GM18502 (cell line): ENCODE measurements around the gene CENPU.
A peak's percentile ranks its signal among the peaks of the same experiment; 100 is the strongest.
"Not testable (repeated sequence)": the region's sequence is repeated elsewhere in the genome, so short reads cannot be mapped to it uniquely, and the experiment has no call there.

Experiments
- ATAC-seq: cut with Tn5 transposase; IDR thresholded peaks from one replicate; pipeline ENCODE4 v1.9.1; 2021; ENCODE audit warnings: mild to moderate bottlenecking; ENCODE audit not compliant: unreplicated experiment, poor library complexity

Gene CENPU

DNA sequence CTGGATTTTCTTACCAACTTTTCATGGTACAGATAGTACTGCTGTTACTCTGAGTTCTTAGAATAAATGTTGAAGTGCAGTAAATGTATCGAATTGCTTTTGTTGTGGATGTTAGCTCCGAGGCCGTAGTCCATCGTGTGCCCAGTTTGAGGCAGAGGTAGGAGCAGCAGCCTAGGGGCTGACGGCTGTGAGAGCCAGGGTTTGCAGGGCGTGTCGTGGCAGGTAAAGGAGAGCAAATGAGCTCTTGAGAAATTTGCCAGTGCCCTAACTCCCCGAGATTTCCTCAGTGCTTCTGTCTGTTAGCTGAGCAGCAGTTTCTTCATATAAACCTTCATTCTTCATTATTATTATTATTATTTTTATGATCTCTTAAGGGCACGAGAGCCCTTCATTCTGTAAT, 62.8 kb downstream of the CENPU start:
- no peak for ATAC-seq

DNA sequence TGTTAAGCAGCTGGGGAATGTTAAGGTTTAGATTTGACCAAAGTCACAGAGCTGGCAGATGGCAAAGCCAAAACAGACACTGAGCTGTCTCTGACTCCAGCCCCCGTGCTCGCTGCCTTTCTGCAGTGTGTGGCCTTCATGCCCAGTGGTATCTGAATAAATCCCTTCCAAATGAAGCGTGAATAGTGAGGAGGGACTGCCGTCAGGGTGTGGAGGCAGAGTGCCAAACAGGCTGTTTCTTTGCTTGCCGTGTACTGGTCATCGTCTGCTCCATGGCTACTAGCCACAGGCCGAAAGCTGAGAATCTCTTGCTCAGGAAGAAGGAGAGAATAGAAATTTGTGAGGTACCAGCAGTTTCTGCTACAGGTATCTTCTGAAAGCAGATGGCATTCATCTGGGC, 64.6 kb downstream of the CENPU start:
- ATAC-seq: no peak

DNA sequence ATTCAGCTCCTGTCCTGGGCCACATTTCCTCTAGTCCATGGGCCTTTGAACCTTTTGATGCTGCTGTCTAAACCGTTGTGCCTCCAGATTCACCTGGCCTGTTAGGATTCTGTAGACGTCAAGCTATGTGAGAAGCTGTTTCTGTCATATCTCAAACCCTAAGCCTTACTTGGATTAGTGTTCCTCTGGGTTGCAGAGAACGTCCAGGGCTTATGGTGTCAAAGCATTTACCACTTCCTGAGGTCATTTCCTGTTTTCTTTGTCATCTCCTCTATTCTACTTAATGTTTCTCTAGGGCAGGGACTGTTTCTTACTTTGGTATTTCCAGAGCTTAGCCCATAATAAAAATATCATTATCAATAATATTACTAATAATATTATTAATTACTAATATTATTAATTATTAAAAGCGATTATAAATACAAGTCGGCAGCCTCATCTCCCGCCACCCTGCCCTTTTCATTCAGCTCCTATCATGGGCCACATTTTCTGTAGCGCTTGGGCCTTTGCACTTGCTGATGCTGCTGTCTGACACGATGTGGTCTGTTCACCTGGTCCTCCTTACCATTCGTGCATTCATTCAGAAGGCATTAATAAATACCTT, 65.3 kb downstream of the CENPU start:
- ATAC-seq: no peak

DNA sequence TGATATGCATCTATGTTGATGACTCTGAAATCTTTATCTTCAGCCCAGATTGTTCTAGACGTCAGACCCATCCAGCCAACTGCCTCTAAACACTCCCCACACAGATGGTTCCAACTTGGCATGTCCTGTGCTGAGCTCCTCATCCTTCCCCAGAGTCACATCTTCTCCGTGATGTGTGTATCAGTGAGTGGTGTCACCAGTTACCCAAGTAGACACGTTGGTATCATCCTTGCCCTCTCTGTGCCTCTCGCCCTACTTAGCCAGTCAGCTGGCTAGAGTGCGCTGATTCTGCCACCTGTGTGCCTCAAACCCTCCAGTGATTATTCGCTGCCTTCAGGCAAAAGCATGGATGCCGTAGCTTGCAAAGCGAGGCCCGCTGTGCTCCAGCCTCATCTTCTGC, 65.8 kb downstream of the CENPU start:
- no peak for ATAC-seq

DNA sequence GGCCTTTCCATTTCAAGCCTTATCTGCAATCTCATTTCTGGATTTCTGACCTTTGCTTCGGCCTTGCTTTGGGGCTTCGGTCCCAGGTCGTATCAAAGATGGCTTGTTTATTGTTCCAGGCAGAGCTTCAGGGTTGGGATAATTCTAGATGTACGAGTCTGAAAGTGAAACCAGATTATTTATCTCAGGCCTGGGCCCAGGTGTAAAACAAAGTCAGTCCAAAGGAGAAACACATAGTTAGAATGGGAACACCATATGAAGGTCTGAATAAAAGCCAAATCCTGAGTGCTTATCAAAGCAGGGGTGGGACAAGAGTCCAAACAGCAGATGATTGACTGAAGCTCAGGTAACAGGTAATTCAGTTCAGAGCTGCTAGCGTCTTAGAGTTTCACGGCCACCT, 67.2 kb downstream of the CENPU start:
- ATAC-seq: no peak

DNA sequence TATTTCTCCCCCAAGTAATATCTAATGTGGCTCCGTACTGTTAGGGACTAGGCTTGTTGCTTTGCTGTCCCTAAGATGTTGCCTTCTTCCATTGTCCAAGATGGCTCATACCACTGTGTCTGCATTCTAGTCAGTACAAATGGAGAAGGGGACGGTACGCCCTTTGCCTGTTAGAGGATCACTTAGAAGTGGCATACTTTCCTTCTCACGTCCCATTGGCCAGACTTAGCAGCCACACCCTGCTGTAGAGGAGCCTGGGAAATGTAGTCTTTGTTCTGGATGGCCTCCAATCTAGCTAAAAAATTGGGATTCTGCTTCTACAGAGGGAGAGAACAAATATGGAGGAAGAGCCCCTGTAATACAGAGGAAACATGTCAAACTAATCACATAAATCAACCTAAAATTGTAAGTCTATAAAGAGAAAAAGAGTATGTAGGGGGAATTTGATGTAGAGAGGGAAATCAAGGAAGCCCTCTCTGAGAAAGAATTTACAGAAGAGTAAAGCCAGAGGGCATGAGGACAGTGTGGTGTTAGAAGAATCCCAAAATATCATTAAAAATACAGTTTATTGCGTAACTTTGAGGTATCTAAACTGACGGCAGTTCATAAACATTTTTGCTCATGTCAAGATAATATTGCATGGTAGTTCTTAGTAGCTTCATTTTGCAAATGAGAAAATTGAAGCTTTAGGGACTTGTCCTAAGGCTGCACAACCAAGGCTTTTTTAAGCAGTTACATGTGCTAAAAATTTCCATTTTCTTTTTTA, 69.3 kb downstream of the CENPU start:
- peak; percentile 61 for ATAC-seq

DNA sequence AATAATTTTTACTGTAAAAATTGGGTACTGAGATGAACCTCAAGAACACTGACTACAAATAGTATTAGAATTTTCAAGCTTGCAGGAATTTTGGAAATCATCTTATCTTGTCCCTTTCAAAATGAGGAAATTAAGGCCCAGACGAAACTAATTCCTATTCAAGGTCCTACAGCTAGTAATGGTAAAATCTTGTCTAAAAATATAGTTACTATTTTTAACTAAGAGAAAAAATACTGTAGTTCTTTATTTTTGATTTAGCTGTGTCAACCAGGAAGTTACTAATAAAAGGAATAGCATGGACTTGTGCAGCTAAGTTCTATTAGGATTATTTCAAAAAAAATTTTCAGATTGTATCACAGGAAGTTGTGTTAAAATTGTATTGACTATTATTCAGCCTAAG, 71.7 kb downstream of the CENPU start:
- ATAC-seq: no peak

DNA sequence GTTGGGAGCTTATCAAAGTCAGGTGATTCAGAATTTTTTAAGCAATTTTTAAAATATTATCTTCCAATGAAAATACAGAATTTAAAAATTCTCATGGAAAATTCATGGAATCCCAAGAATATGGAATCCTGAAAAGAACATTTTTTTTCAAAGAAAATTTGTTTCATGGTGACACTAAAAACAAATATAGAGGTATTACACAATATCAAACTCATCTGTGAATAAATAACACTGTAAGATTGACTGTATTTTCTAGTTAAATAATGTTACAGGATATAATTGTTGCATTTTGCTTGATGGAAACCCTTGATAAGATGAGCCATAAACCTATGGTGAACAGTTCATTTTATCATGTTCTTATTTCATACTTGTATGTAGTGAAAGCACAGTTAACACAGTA, 72.9 kb downstream of the CENPU start:
- no peak for ATAC-seq

DNA sequence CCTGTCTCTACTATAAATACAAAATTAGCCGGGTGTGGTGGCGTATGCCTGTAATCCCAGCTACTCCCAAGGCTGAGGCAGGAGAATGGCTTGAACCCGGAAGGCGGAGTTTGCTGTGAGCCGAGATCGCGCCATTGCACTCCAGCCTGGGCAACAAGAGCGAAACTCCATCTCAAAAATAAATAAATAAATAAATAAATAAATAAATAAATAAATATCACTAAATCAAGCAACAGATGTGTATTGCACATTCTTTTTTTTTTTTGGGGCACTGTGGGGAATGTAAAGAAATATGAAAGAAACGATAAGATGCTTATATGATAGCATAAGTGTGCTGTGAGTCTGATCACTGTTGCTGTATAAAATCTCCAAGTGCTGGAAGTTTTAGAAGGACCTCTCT, 76.1 kb downstream of the CENPU start:
- ATAC-seq: not testable (repeated sequence)

DNA sequence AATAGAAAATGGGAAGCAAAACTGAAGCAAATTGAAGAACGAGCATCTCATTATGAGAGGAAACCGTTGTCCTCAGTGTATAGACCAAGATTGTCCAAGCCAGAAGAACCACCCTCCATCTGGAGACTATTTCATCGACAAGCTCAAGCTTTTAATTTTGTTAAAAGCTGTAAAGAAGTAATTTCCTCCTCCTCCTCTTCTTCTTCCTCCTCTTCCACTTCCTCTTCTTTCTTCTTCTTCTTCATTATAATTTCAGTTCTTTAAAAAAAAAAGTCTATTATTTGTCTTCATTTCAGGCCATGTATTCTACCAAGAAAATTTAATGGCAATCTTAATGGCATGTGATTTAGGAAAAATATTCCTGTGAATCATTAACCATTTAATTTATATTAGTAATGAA, 76.8 kb downstream of the CENPU start:
- ATAC-seq: no peak

DNA sequence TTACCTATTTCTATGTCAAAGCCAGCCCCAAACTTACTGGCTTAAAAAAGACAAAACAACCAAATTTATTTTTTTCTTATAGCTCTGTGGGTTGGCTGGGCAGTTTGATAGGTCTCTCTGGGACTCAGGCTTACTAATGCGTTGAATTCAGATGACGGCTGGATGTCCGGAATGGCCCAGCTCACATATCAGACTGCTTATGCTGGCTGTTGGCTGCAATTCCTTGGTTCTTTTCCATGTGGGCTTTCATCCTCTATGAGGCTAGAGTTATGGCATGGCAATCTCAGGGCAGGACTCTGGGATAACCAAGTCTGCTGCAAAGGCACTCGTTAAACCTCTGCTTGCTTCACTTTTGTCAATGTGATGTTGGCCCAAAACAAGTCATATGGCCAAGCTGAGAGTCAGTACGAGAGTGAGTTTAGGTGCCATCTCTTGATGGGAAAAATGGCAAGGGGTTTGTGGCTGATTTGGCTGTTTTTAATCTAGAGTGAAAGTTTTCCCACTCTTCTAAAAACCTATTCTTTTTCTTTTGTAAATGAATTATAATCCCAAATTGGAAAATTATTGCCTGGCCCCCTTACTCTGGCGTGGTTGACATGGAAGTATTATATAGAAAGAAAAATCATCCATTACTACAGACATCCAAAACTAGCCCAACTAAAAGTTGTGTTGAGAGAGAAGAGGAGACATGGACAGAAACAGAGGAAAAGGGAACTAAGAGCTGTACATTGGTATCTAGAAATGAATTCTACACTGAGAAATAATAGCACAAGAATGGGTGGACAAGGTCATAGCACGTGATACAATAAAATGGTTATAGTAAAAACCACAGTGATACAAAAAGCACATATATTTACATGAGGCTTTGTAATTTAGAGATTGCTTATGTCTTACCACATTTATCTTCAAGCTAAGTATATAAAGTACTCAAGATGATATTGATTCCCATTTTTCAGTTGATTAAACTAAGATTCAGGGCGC, 77.7 kb downstream of the CENPU start:
- peak; percentile 49 for ATAC-seq

DNA sequence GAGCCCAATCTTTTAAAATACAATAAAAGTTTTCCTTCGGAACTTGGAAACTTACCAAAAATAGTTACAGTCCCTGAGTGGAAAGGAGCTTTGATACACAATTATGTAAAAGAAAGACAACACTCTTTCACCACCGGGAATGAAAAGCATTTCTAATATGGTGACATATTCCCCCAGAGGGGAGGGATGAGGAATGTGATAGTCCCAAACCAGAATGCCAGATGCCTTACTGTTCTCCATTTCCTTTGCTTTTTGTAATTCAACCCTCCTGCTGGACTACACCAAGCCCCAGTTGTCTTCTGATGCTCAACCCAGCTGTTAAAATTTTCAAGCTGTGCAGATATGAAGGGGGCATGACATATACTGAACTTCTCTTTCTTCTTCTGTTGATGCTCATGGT, 80.2 kb downstream of the CENPU start:
- no peak for ATAC-seq

DNA sequence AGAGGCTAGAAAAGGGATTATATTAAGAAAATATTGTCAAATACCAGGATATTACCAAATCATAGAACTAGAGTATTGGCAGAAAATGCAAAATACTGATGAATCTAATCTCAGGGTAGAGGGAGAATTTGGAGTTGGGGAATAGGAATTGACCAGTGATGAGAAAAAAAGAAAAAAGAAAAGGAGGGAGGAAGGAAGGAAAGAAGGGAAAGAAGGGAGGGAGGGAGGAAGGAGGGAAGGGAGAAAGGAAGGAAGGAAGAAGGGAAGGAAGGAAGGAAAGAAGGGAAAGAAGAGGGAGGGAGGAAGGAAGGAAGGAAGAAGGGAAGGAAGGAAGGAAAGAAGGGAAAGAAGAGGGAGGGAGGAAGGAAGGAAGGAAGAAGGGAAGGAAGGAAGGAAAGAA, 81.2 kb downstream of the CENPU start:
- ATAC-seq: not testable (repeated sequence)

DNA sequence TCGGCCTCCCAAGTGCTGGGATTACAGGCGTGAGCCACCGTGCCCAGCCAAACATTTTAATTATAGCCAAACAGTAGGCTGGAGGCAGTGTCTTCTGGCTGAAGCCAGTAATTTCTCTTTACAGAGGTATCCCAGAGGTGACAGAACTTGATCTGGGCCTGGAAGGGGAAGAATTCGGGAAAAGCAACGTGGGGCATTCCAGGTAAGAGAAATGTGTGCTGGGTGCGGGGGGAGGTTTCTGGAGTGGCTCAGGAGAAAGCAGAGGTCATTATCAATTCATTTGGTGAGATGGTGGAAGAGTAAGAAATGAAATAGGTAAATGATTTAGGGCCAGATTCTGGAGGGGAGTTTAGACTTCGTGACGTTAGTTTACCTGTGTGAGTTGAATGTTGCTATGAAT, 82.0 kb downstream of the CENPU start:
- no peak for ATAC-seq

DNA sequence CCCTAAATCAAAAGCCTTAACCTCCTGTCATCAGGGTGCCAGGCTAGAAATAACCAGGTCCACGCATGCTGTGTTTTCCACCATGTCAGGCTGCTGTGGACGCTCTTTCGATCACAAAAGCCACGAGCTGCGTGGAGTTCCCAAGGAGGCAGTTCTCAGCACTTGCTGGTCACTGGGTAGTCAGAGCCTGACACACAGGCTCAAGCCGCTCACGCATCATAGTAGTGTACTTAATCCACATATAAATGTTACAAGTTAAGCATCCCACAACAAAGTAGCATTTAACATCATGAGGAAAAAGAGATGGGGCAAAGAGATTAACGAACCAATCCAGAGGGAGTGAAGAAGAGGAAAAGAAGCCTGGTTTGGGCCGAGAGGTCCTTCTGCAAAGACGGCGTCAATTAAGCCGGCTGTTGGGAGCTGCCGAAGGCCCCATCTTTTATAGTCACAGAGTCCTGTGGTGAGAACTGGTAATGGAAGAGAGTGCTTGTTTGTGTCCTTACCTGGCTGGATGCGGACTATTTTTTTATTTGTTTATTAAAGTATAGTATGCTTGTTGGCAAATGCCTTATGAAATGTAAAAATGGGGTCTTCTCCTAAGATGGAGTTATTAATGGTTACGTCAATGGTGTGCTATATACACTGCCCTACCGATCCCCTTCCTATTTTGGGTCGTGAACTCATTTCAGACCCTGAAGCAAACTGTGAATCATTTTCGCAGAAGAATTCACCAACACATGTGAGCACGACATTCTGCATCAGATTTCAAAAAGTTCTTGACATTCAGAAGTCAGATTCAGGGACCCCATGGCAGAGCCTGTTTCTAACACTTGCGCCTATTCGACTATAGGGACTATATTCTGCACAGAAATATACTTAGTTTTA, 83.7 kb downstream of the CENPU start:
- ATAC-seq: peak; percentile 19

DNA sequence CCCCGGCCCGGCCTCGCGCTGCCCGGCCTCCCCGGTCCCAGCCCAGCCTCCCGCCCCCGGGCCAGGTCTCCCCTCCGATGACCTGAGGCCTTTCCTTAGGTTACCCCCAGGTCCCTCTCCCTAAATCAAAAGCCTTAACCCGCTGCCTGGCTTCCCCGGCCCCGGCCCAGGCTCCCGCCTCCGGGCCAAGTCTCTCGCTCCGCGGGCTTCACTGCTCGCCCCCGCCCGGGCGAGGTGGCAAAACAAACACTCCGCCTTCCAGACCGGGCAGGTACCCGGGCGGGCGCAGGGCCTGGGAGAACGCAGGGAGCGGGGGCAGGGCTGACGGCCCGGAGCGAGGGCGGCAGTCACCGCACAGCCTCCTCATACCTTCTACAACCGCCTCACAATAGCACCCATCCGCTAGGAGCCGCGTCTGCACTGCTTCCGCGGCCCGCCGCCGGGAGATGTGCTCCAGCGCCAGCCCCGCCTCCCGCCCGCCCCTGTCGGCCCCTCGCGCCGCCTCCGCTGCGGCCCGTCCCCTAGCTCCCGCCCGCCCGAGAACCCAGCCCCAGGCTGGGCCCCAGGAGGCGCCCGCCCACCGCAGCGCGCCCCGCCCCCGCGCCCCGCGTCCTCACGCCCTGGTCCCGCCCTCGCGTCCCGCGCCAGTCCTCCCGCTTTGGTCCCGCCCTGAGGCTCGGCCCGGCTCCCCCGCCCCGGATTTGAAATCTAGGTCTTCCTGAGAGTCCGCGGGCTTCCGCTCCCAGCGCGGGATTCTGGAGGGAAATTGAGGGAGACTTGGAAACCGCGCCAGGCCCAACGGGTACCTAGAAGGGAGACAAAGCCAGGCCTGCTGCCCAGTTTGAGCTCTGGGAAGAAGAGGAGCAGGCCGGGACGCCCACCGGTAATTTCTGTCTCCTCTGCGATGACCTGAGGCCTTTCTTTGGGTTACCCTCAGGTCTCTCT, 84.6 kb downstream of the CENPU start, which contains the start of the genes CASP3 and PRIMPOL:
Gene CASP3 (minus strand): TSS at position 422 of the 945 bp plus-strand sequence. CDS start 10,994 bp downstream, outside the sequence.
Gene PRIMPOL (plus strand): TSS at position 713 of the 945 bp plus-strand sequence. CDS start 7,403 bp downstream, outside the sequence.
- peak; percentile 83 for ATAC-seq

DNA sequence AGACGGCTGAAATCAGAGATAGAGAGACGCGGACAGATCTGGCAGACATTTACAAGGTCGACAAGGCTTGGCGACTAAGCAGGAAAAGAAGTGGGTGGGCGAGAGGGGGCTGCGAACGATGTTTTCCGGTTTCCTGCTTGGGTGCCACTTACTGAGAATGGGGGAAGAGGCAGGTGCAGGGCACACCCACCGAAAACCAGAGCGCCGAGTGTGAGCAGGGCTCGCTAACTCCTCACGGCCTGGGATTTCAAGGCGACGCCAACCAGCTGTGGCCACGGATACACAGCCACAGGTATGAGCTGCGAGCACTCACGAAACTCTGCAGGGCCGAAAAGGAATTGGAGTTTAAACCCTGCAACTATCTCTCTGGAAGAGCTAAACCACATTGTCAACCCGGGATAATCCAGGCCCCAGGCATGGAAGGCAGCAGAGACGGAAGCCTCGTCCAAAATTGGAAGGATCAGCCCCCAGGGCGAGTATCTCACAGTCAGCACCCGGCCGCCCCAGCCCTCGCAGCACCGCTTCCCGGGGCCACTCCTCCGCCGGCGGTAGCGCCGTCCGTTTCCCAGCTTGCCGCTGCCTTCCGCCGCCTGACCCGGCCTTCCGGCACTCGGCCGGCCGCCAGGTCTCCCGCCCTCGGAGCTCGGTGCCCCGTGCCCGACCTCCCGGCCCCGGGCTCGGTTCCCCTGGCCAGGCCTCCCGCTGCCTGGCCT, 85.4 kb downstream of the CENPU start:
- peak; percentile 24 for ATAC-seq

DNA sequence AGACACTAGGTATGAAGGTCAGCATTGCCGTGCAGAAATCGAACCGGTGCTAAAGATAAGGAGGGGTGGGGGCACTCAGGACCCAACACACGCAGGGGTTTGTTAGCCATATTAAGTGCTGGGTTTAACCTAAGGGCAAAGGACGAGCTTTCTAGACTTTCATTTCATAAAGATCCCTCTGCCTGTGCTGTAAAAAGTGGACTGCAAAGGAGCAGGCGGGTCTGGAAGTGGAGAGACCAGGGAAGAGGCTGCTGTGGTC, 85.9 kb downstream of the CENPU start:
- no peak for ATAC-seq
